Tibial nerve (tissue), 3 donors: Measurements from ENCODE around the gene CAPN13.

Source experiments
- CTCF ChIP-seq, 5 experiments: fragments of 200-600 bp in 3 of 5; fragments of 450-650 bp in 2 of 5; sonication (generic) in 3 of 5; IDR thresholded peaks; one replicate each; pipeline ENCODE4 v1.5.1; 2016 to 2019; ENCODE audit warnings: antibody characterized with exemption in 5 of 5, mild to moderate bottlenecking in 3 of 5, moderate library complexity in 2 of 5
- POLR2A ChIP-seq, 2 donors: fragments of 450-650 bp; IDR thresholded peaks; one replicate each; pipeline ENCODE4 v1.6.1; 2017; ENCODE audit warnings: antibody characterized with exemption in 2 of 2, mild to moderate bottlenecking in 2 of 2, moderate library complexity in 2 of 2

GRCh38 chr2:30786923-30787685 is 20.1 kb downstream of the CAPN13 start:
- TF ChIP-seq CTCF (IDR thresholded peaks at IDR 0.05), result no peak
- TF ChIP-seq POLR2A (IDR thresholded peaks at IDR 0.05), result no peak
